Sciatic nerve (tissue), 2 donors: Measurements from ENCODE around the gene RCCD1. TPM values are rescaled to one million over a fixed set of nuclear protein-coding genes. Genes with fewer than 3 reads are reported as not detected.
A peak's percentile ranks its signal among the peaks of the same experiment; 100 is the strongest.

Experiments used
- ATAC-seq: fragments of 200-7000 bp; cut with Tn5 transposase; one replicate; pipeline ENCODE4 v1.9.1; 2020; ENCODE audit warnings: mild to moderate bottlenecking, moderate library complexity
- DNase-seq: peaks from one replicate; pipeline ENCODE4 v3.0.0-alpha.2; 2020; ENCODE audit warnings: low spot score
- intact Hi-C: fragments of 100-400 bp; cut with DNase I; formaldehyde crosslinking; loops from one replicate; pipeline ENCODE4 v1.14.2; 2022
- total RNA-seq: library from RNA; stranded (reverse); fragmentation: NEBNext Ultra II Directional; extraction: Animal tissue kit (Norgen Biotek cat#: 25700); gene quantifications from one replicate; pipeline ENCODE4 v1.2.1, GENCODE V29; 2021
- donor health status: DM: no; HTN: no; CAD: no.
- donor health status: DM: no; HTN: no; CAD: no.

RCCD1 gene
- total RNA-seq, 1 donor from 2014 or later: 12.4 TPM

GRCh38 chr15:90956274-90957030, 1.8 kb downstream of the RCCD1 start:
- intact Hi-C loops: no loop called here
- DNase-seq: peak; percentile 88
- ATAC-seq: peak; percentile 25

GRCh38 chr15:90957031-90957790, 2.5 kb downstream of the RCCD1 start:
- intact Hi-C loops: no loop called here
- no peak for ATAC-seq
- DNase-seq: no peak

GRCh38 chr15:90957791-90958190, 3.1 kb downstream of the RCCD1 start:
- intact Hi-C loops: no loop called here

GRCh38 chr15:90959028-90959595, 4.4 kb downstream of the RCCD1 start:
- DNase-seq (no peak), ATAC-seq (no peak)
- intact Hi-C loops: no loop called here

More at GRCh38 chr15:90957791-90958190, 3.1 kb downstream of the RCCD1 start:
- no peak for DNase-seq
- ATAC-seq: no peak

- intact Hi-C loops: no loop called here
- DNase-seq: no peak
- ATAC-seq: peak; percentile 16
Measured at GRCh38 chr15:90959894-90960293, 5.2 kb downstream of the RCCD1 start.

GRCh38 chr15:90960298-90961091, 5.8 kb downstream of the RCCD1 start:
- intact Hi-C loops: no loop called here
- no peak for DNase-seq
- ATAC-seq: peak; percentile 28

GRCh38 chr15:90962021-90962420, 7.3 kb downstream of the RCCD1 start:
- DNase-seq: no peak
- intact Hi-C loops: no loop called here
- ATAC-seq: no peak

- intact Hi-C loops: no loop called here
- DNase-seq: no peak
- no peak for ATAC-seq
Measured at GRCh38 chr15:90966262-90966661, 11.6 kb downstream of the RCCD1 start.

GRCh38 chr15:90967206-90967605, 12.5 kb downstream of the RCCD1 start:
- DNase-seq: no peak
- no peak for ATAC-seq
- intact Hi-C loops: no loop called here

GRCh38 chr15:90968434-90968833, 13.8 kb downstream of the RCCD1 start:
- intact Hi-C loops: no loop called here
- ATAC-seq (no peak), DNase-seq (no peak)

- DNase-seq (no peak), ATAC-seq (no peak)
- intact Hi-C loops: no loop called here
Measured at GRCh38 chr15:90970274-90970673, 15.6 kb downstream of the RCCD1 start.

GRCh38 chr15:90972133-90972532, 17.4 kb downstream of the RCCD1 start:
- intact Hi-C loops: no loop called here
- ATAC-seq (no peak), DNase-seq (no peak)

GRCh38 chr15:90974216-90974615, 19.5 kb downstream of the RCCD1 start:
- ATAC-seq: no peak
- intact Hi-C loops: no loop called here

GRCh38 chr15:90979582-90979981, 24.9 kb downstream of the RCCD1 start:
- DNase-seq (no peak), ATAC-seq (no peak)
- intact Hi-C loops: no loop called here

More at GRCh38 chr15:90974216-90974615, 19.5 kb downstream of the RCCD1 start:
- DNase-seq: no peak

GRCh38 chr15:90981681-90982080, 27.0 kb downstream of the RCCD1 start:
- ATAC-seq: no peak
- DNase-seq: no peak
- intact Hi-C loops: no loop called here

GRCh38 chr15:90982135-90982534, 27.5 kb downstream of the RCCD1 start:
- intact Hi-C loops: no loop called here
- ATAC-seq (no peak), DNase-seq (no peak)

- intact Hi-C loops: no loop called here
- ATAC-seq: no peak
- DNase-seq: no peak
Measured at GRCh38 chr15:90986790-90987507, 32.3 kb downstream of the RCCD1 start.

GRCh38 chr15:90987561-90988141, 33.0 kb downstream of the RCCD1 start:
- intact Hi-C loops: no loop called here
- no peak for DNase-seq

More at GRCh38 chr15:90987561-90988141, 33.0 kb downstream of the RCCD1 start:
- ATAC-seq: no peak
